Prostate gland (tissue), 2 donors: ENCODE results near the gene MYL12B. TPM values are rescaled to one million over a fixed set of nuclear protein-coding genes. Genes with fewer than 3 reads are reported as not detected.

Experiments used
- DNase-seq: peaks from one replicate; pipeline ENCODE4 v3.0.0-alpha.2; 2019; ENCODE audit warnings: low spot score
- H3K27ac ChIP-seq, 2 donors: fragments of 200-600 bp; sonication (generic); 2 replicates each; pipeline ENCODE4 v1.5.1; 2017 to 2019
- H3K27me3 ChIP-seq: fragments of 200-600 bp; sonication (generic); replicated peaks from 2 replicates; pipeline ENCODE4 v1.5.1; 2019; ENCODE audit not compliant: insufficient read depth
- H3K36me3 ChIP-seq, 2 donors: fragments of 200-600 bp; sonication (generic); 1 replicate in 1 of 2; 2 replicates in 1 of 2; pipeline versions ENCODE4 v1.5.1 to v1.8.1; 2017 to 2019
- H3K4me1 ChIP-seq: fragments of 200-600 bp; sonication (generic); replicated peaks from 2 replicates; pipeline ENCODE4 v1.5.1; 2019
- H3K4me3 ChIP-seq, 2 donors: fragments of 200-600 bp; sonication (generic); 2 replicates each; pipeline ENCODE4 v1.5.1; 2017 to 2019
- H3K9me3 ChIP-seq: fragments of 200-600 bp; sonication (generic); 2 replicates; pipeline ENCODE4 v1.5.1; 2017
- POLR2A ChIP-seq: fragments of 450-650 bp; IDR thresholded peaks from one replicate; pipeline ENCODE4 v1.6.1; 2016; ENCODE audit warnings: antibody characterized with exemption, mild to moderate bottlenecking
- POLR2AphosphoS5 ChIP-seq: sonication (generic); formaldehyde crosslinking; IDR thresholded peaks from one replicate; pipeline ENCODE4 v1.6.1; 2017; ENCODE audit warnings: antibody characterized with exemption
- WGBS: methylation state at CpG from one replicate; pipeline ENCODE4 v1.1.5; 2018; 5-methylcytosine and 5-hydroxymethylcytosine counted together
- intact Hi-C: fragments of 100-400 bp; cut with DNase I; formaldehyde crosslinking; loops from one replicate; pipeline ENCODE4 v1.14.2; 2022
- total RNA-seq, 2 donors: library from RNA; depleted of rRNA; stranded (reverse); fragments of >200 nt; gene quantifications; one replicate each; pipeline ENCODE4 v1.1.0, GENCODE V29; 2016
- TF ChIP-seq, protein P1 (sequence below), 4 experiments: fragments of 200-600 bp in 2 of 4; fragments of 450-650 bp in 2 of 4; sonication (generic) in 2 of 4; IDR thresholded peaks; 1 replicate in 3 of 4; 2 replicates in 1 of 4; pipeline ENCODE4 v1.5.1; 2016 to 2019; ENCODE audit warnings: antibody characterized with exemption in 4 of 4, mild to moderate bottlenecking in 2 of 4, moderate library complexity in 2 of 4

Gene MYL12B
- total RNA-seq, 2 donors from 2014 or later = 254 to 310 TPM

DNA sequence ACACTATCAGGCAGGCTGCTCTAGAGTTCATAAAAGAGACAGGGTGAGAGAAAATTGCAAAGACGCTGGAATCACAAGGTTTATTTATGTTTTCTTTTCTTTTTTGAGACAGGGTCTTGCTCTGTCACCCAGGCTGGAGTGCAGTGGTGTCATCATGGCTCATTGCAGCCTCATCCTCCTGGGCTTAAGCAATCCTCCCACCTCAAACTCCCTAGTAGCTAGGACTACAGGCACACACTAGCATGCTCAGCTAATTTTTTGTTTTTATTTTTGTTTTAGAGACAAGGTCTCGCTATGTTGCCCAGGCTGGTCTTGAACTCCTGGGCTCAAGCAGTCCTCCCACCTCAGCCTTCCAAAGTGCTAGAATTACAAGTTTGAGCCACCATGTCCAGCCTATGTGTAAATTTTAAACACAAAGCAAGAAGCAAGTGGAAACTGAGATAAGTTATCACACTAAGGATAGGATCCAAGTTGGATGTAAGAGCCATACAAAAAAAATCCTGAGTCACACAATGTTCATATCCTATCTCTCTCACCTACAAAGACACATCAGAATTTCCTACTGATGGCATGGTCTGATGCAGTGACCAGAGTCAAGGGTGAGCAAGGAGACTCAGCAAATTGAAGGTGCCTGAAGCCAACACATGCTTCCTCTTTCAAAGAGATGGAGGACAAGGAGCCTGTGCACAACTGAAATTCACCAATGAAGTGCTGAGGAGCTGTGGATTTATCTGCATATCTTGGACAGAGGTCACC lies 31.4 kb downstream of the MYL12B start:
- TF ChIP-seq, protein P1, sequence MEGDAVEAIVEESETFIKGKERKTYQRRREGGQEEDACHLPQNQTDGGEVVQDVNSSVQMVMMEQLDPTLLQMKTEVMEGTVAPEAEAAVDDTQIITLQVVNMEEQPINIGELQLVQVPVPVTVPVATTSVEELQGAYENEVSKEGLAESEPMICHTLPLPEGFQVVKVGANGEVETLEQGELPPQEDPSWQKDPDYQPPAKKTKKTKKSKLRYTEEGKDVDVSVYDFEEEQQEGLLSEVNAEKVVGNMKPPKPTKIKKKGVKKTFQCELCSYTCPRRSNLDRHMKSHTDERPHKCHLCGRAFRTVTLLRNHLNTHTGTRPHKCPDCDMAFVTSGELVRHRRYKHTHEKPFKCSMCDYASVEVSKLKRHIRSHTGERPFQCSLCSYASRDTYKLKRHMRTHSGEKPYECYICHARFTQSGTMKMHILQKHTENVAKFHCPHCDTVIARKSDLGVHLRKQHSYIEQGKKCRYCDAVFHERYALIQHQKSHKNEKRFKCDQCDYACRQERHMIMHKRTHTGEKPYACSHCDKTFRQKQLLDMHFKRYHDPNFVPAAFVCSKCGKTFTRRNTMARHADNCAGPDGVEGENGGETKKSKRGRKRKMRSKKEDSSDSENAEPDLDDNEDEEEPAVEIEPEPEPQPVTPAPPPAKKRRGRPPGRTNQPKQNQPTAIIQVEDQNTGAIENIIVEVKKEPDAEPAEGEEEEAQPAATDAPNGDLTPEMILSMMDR (IDR thresholded peaks at IDR 0.05) = no peak
- TF ChIP-seq POLR2A (no peak), POLR2AphosphoS5 (no peak)
- intact Hi-C loops = no loop called here

DNA sequence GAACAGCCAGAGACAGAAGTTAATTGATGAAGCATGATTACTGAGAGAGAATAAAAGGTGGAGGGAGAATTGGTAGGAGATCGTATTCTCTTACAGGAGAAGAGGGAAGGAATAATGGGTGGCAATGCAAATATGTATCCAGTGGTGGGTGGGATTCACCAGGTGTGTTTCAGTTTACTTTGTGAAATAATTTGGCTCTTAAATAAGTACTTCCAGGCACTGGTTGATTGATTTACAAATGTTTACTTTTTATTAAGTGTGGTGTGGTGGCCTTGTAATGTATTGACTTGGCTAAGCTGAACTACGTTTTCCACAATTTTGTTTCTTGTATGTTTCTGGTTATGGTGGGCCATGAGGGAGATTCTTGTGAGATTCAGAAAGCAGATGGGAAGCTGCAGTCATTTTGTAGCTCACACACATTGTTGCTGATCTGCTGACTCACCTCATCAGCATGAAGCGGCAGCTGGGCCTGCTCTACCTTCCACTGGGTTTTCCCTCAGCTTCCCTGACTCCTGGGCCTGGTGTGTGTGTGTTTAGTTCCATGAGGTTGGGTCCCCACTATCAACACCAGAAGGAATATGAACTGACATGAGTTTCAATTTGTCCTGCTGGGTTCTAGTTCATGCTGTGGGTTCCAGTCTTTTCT lies 32.6 kb downstream of the MYL12B start:
- WGBS = 61% methylated on average over 3 of the region's 3 CpGs

More for the DNA sequence above, 31.4 kb downstream of the MYL12B start:
- H3K4me3 ChIP-seq = no peak overlapping the region
- H3K36me3 ChIP-seq = no peaks in the 10 kb centered on the region
- no peak for DNase-seq
- no peaks in the 10 kb centered on the region for H3K9me3 ChIP-seq
- H3K4me1 ChIP-seq = no peaks in the 10 kb centered on the region
- no peak overlapping the region for H3K27ac ChIP-seq
- H3K27me3 ChIP-seq = no peaks in the 10 kb centered on the region
- 86% methylated on average over 2 of the region's 2 CpGs for WGBS

DNA sequence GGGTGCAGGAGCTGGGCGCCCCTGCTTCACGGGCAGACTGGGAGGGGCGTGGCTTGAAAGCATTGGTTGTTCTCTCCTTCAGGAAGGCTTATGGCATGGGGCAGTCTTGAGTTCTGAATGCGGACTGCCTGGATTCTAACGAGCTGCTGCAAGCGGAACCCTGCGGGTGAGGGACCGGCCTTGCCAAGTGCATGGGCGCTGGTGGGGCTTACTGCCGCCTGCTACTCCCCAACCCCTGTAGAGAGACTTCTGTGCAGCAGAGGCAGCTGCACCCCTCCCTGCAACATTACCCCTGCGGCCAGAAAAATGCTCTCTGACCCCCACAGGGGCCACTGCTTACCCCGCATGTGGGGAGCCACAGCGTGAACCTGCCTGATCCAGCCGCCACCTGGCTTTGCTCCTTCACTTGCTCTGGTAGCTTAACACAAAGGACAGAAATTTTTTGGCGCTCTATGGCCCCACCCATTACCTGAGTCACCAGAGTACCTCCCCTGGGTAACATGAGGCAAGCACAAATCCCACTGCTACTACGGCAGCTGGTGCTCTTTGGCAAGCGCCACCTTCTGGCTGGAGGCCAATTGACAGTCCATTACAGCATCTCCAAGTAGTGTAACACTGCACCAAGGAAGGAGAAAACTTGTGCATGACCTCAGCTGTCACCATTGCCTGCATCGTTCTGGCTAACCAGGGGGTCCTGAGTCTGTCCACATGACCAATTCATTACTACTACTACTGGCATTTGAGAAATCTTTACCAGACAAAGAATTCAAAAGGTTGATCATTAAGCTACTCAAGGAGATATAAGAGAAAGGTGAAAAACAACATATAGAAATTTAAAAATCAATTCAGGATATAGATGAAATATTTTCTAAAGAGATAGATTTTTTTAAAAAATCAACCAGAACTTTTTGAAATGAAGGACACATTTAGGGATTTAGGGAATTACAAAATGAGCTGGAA lies 35.4 kb downstream of the MYL12B start:
- Histone ChIP-seq H3K4me3 (peak overlapping the region; percentile 35 to 40), H3K4me1 (no peaks in the 10 kb centered on the region), H3K9me3 (no peaks in the 10 kb centered on the region), H3K36me3 (no peaks in the 10 kb centered on the region), H3K27ac (peak overlapping the region; percentile 19 to 54), H3K27me3 (no peaks in the 10 kb centered on the region)
- peak; percentile 80 for DNase-seq
- 11% methylated on average over 15 of the region's 18 CpGs for WGBS
- TF ChIP-seq, protein P1 (IDR thresholded peaks at IDR 0.05) = peak in 3 of 4 experiments; percentile 24 to 52 (median 38)
- TF ChIP-seq POLR2A = peak; percentile 19
- peak; percentile 63 for TF ChIP-seq POLR2AphosphoS5
- intact Hi-C loops = no loop called here

More for the DNA sequence above, 32.6 kb downstream of the MYL12B start:
- intact Hi-C loops = no loop called here
- Histone ChIP-seq H3K9me3 (no peaks in the 10 kb centered on the region), H3K4me3 (no peak overlapping the region), H3K27ac (no peak overlapping the region), H3K4me1 (no peaks in the 10 kb centered on the region), H3K36me3 (no peaks in the 10 kb centered on the region), H3K27me3 (no peaks in the 10 kb centered on the region)
- no peak for DNase-seq
- TF ChIP-seq POLR2AphosphoS5 (no peak), POLR2A (no peak)
- TF ChIP-seq, protein P1 (IDR thresholded peaks at IDR 0.05) = no peak

DNA sequence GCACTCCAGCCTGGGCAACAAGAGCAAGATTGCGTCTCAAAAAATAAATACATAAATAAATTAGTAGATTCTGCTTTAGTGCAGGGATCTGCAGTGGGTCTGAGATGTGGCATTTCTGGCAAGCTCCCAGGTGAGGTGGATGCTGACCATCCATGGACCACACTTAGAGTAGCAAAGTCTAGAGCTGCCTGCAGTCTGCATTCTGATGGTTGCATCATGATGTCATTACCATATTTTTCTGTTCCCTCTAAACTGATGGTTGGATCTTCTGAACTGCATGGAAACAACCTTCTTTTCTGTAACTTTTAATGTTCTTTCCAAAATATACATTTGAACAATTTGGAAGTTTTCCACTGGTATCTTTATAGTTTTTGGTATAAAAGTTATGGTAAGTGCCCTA lies 42.9 kb downstream of the MYL12B start:
- no peaks in the 10 kb centered on the region for H3K4me1 ChIP-seq
- 100% methylated on average over 1 of the region's 1 CpG for WGBS
- intact Hi-C loops = no loop called here
- DNase-seq = no peak
- H3K27ac ChIP-seq = no peak overlapping the region
- TF ChIP-seq, protein P1 (IDR thresholded peaks at IDR 0.05) = no peak
- TF ChIP-seq POLR2AphosphoS5 = no peak
- no peak for TF ChIP-seq POLR2A
- H3K9me3 ChIP-seq = no peaks in the 10 kb centered on the region
- no peaks in the 10 kb centered on the region for H3K27me3 ChIP-seq
- no peaks in the 10 kb centered on the region for H3K36me3 ChIP-seq
- no peak overlapping the region for H3K4me3 ChIP-seq
